ENCODE measurements around the gene TGFBR3. TPM values are rescaled to one million over a fixed set of nuclear protein-coding genes. Genes with fewer than 3 reads are reported as not detected.

Gene TGFBR3
- total RNA-seq, 4 donors from 2014 or later = 16.3 to 90.0 (median 54.7) TPM

- Histone ChIP-seq H3K4me1 (no peaks in the 10 kb centered on the region), H3K9me3 (no peaks in the 10 kb centered on the region), H3K27ac (no peak overlapping the region), H3K36me3 (peaks cover 0 to 24% (median 0%) of the 10 kb centered on the region in 3 donors), H3K4me3 (no peak overlapping the region), H3K27me3 (no peaks in the 10 kb centered on the region)
- no peak for DNase-seq
- TF ChIP-seq, protein P1, sequence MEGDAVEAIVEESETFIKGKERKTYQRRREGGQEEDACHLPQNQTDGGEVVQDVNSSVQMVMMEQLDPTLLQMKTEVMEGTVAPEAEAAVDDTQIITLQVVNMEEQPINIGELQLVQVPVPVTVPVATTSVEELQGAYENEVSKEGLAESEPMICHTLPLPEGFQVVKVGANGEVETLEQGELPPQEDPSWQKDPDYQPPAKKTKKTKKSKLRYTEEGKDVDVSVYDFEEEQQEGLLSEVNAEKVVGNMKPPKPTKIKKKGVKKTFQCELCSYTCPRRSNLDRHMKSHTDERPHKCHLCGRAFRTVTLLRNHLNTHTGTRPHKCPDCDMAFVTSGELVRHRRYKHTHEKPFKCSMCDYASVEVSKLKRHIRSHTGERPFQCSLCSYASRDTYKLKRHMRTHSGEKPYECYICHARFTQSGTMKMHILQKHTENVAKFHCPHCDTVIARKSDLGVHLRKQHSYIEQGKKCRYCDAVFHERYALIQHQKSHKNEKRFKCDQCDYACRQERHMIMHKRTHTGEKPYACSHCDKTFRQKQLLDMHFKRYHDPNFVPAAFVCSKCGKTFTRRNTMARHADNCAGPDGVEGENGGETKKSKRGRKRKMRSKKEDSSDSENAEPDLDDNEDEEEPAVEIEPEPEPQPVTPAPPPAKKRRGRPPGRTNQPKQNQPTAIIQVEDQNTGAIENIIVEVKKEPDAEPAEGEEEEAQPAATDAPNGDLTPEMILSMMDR (IDR thresholded peaks at IDR 0.05) = no peak
- no peak for TF ChIP-seq POLR2A (IDR thresholded peaks at IDR 0.05)
Measured at GRCh38 chr1:91718877-91719276, 167.1 kb downstream of the TGFBR3 start.

GRCh38 chr1:91718368-91718767 is 167.6 kb downstream of the TGFBR3 start:
- no peak for TF ChIP-seq POLR2A (IDR thresholded peaks at IDR 0.05)
- TF ChIP-seq, protein P1 (IDR thresholded peaks at IDR 0.05) = no peak
- H3K4me1 ChIP-seq = no peaks in the 10 kb centered on the region
- H3K4me3 ChIP-seq = no peak overlapping the region
- no peak for DNase-seq
- no peaks in the 10 kb centered on the region for H3K27me3 ChIP-seq
- H3K27ac ChIP-seq = no peak overlapping the region
- H3K9me3 ChIP-seq = no peaks in the 10 kb centered on the region
- H3K36me3 ChIP-seq = peaks cover 0 to 24% (median 0%) of the 10 kb centered on the region in 3 donors

DNA sequence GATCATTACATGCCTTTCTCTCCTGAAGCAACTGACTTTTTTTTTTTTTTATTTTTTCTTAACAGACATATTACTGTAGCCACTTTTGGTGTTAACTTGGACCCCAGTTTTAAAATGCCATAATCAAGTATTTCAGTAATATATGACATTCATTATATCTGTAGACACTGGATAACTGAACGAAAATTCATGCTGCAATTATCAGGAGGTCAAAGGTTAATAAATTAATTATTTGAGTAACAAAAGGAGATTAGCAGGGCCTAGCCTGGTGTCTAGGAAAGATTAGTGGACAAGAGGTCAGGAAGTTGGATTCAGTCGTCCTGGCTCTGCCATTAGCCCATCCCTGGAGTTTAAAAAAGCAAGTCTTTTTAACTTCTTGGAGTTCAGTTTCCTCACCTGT is 168.1 kb downstream of the TGFBR3 start:
- H3K4me3 ChIP-seq = no peak overlapping the region
- TF ChIP-seq, protein P1 (IDR thresholded peaks at IDR 0.05) = no peak
- H3K27me3 ChIP-seq = no peaks in the 10 kb centered on the region
- H3K9me3 ChIP-seq = no peaks in the 10 kb centered on the region
- no peak for DNase-seq
- peaks cover 0 to 24% (median 0%) of the 10 kb centered on the region in 3 donors for H3K36me3 ChIP-seq
- H3K27ac ChIP-seq = no peak overlapping the region
- H3K4me1 ChIP-seq = no peaks in the 10 kb centered on the region

DNA sequence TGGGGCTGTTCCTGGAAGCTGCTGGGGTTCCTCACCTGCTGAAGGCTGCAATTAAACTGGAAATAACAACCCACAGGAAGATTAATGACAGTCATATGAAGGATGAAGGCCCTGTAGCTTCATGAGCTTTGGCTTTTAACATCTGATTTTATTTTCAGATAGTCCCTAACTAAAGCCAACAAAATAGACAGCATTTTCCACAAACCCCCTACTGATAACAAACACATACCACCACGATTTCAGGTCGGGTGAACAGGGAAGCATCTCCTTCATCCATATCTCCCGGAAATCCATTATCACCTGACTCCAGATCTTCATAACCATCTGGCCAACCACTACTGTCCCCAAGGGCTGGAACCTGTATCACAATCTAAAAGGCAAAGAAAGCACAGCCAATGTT is 169.6 kb downstream of the TGFBR3 start:
- Histone ChIP-seq H3K27ac (no peak overlapping the region), H3K9me3 (no peaks in the 10 kb centered on the region), H3K36me3 (peaks cover 0 to 29% (median 0%) of the 10 kb centered on the region in 3 donors), H3K4me3 (no peak overlapping the region), H3K4me1 (no peaks in the 10 kb centered on the region), H3K27me3 (no peaks in the 10 kb centered on the region)
- TF ChIP-seq, protein P1 (IDR thresholded peaks at IDR 0.05) = no peak
- no peak for TF ChIP-seq POLR2A (IDR thresholded peaks at IDR 0.05)
- no peak for DNase-seq

- H3K4me3 ChIP-seq = no peak overlapping the region
- H3K9me3 ChIP-seq = no peaks in the 10 kb centered on the region
- H3K36me3 ChIP-seq = peaks cover 0 to 29% (median 0%) of the 10 kb centered on the region in 3 donors
- TF ChIP-seq, protein P1 (IDR thresholded peaks at IDR 0.05) = no peak
- TF ChIP-seq POLR2A (IDR thresholded peaks at IDR 0.05) = no peak
- H3K27me3 ChIP-seq = no peaks in the 10 kb centered on the region
- no peaks in the 10 kb centered on the region for H3K4me1 ChIP-seq
- no peak for DNase-seq
- no peak overlapping the region for H3K27ac ChIP-seq
Measured at GRCh38 chr1:91715416-91716000, 170.4 kb downstream of the TGFBR3 start.

Measured in Peyer's patch (tissue), 4 donors.